Activated CD8-positive, alpha-beta memory T cell treated with anti-CD3 and anti-CD28 coated beads for 4 hours (primary cell): ENCODE results near the gene ZNF528.
A peak's percentile ranks its signal among the peaks of the same experiment; 100 is the strongest.

Experiments used
- DNase-seq, 2 donors: peaks; one replicate each; pipeline ENCODE4 v3.0.0-alpha.2; 2020; ENCODE audit warnings: low read depth in 2 of 2

ZNF528 gene

GRCh38 chr19:52397310-52398080 is at the start of gene ZNF528:
TSS of gene ZNF528 (plus strand) at chr19:52397849. CDS start at chr19:52402014, 4,165 bp downstream.
- peak; percentile 88 to 93 for DNase-seq

GRCh38 chr19:52351512-52351911 is 46.1 kb upstream of the ZNF528 start:
- DNase-seq: no peak

GRCh38 chr19:52366414-52366824 is 31.2 kb upstream of the ZNF528 start:
- no peak for DNase-seq

- DNase-seq: peak; percentile 84 to 86
Measured at GRCh38 chr19:52369559-52370340, 27.9 kb upstream of the ZNF528 start, which contains the start of gene ZNF880. TSS of gene ZNF880 (plus strand) at chr19:52369923. CDS start at chr19:52369966, 43 bp downstream.

GRCh38 chr19:52370341-52370710 is 27.3 kb upstream of the ZNF528 start:
- no peak for DNase-seq

GRCh38 chr19:52391135-52391534 is 6.5 kb upstream of the ZNF528 start:
- DNase-seq: no peak

GRCh38 chr19:52398081-52398441 is 412 bp downstream of the ZNF528 start:
- no peak for DNase-seq

GRCh38 chr19:52410276-52410675 is 12.6 kb downstream of the ZNF528 start:
- DNase-seq: no peak

GRCh38 chr19:52415711-52416110 is 18.1 kb downstream of the ZNF528 start:
- DNase-seq: no peak

- DNase-seq: no peak
Measured at GRCh38 chr19:52428937-52429336, 31.3 kb downstream of the ZNF528 start, which contains the start of gene ZNF534. TSS of gene ZNF534 (plus strand) at chr19:52429148. CDS start at chr19:52431475, 2,327 bp downstream.

- no peak for DNase-seq
Measured at GRCh38 chr19:52442179-52442578, 44.5 kb downstream of the ZNF528 start.

- no peak for DNase-seq
Measured at GRCh38 chr19:52444506-52444905, 46.9 kb downstream of the ZNF528 start.

GRCh38 chr19:52451241-52451640 is 53.6 kb downstream of the ZNF528 start:
- no peak for DNase-seq

- peak; percentile 48 to 50 for DNase-seq
Measured at GRCh38 chr19:52453324-52454094, 55.9 kb downstream of the ZNF528 start, which contains the start of gene ZNF578. TSS of gene ZNF578 (plus strand) at chr19:52453553. CDS start at chr19:52501846, 48,293 bp downstream.

- DNase-seq: no peak
Measured at GRCh38 chr19:52464798-52465470, 67.3 kb downstream of the ZNF528 start.
